GM18511 (cell line): ENCODE measurements around the gene CCR3.

ENCODE experiments used
- ATAC-seq: cut with Tn5 transposase; IDR thresholded peaks from one replicate; pipeline ENCODE4 v1.9.1; 2021; ENCODE audit warnings: mild to moderate bottlenecking, moderate library complexity; ENCODE audit not compliant: unreplicated experiment

Gene CCR3

DNA sequence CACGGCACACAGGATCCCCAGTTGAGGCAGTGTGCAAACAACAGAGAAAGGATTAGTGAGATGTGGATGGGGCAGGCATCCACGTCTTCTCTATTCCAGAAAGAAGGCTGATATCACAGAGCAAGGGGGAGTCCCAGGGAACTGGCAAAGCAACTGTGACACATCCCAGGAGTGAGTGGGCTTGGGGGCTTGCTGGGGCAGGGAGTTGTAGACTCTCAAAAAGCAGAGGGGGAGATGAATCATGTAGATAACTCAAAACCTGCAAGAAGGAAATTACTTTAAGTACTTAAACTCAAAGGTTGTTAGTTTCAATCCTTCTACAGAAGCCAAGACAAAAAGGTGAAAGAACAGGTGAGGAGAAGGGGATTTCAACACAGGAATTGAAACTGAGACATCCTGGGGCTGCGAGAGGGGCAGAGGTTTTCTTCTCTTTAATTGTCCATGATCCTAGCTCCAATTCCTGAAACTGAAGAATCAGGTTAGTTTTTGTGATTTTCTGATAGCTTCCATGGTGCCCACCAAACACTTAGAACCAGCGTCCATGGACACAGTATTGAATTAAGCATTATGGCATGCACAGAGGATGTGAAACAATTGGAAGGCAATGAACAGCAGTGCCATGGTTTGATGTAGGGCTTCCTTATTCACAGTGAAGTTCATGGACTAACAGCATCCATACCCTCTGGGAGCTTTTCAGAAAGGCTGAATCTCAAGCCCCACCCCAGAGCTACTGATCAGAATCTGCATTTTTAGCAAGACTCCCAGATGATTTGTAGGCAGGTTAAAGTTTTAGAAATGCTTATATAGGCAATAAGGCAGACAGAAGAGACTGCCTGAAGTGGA is 52.0 kb downstream of the CCR3 start:
- peak; percentile 41 for ATAC-seq

- no peak for ATAC-seq
These were observed 54.6 kb downstream of the CCR3 start for GRCh38 chr3:46296826-46297225.

DNA sequence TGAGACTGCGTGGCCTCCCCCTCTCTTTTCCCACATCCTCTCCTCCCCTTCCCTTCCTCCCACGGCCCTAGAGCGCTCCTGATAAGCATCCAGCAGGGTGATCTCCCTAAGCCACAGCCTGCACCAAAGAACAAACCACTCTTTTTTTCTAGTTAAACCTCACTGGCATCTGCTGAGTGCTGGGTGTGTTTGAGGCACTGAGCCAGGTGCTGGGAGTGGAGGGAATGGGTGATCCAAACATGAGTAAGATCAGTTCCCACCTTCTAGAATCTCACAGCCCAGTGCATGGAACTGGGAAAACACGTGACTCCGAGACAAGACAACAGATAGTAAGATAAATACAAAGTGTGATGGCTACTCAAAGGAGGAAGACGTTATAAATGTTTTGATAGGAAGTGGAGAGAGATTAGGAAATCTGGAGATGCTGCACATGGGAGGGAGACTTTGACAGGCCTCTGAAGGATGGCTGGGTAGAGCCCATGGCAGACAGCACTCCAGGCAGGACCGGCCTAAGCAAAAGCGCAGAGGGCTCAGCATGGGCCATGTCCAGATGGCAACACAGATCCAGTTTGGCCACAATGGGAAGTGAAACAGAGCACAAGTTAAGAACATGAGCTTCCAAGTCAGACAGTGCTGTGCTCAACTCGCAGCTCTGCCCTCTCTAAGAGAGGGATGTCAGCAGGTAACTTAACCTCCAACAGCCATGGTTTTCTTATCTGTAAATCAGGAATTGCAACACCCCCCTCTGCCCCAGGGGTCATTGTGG is 55.6 kb downstream of the CCR3 start:
- no peak for ATAC-seq

- peak; percentile 65 for ATAC-seq
These were observed 56.8 kb downstream of the CCR3 start for GRCh38 chr3:46298871-46299607.

GRCh38 chr3:46299608-46300460 is 57.6 kb downstream of the CCR3 start:
- ATAC-seq = peak; percentile 25

DNA sequence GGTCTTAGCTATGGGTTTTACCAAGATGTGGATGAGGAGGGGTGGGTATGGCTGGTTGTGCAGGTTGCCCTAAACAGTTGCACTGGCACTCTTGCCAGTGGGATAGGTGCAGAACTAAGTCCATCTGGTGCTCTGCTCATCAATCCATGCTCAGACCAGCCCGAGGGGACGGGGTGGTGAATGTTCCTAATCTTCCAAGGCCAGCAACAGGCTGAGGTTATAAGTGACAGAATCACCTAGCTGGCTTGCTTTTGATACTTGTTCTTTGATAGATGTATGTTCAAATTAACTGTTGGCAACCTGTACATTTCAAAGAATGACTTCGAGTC is 58.2 kb downstream of the CCR3 start:
- ATAC-seq = no peak

DNA sequence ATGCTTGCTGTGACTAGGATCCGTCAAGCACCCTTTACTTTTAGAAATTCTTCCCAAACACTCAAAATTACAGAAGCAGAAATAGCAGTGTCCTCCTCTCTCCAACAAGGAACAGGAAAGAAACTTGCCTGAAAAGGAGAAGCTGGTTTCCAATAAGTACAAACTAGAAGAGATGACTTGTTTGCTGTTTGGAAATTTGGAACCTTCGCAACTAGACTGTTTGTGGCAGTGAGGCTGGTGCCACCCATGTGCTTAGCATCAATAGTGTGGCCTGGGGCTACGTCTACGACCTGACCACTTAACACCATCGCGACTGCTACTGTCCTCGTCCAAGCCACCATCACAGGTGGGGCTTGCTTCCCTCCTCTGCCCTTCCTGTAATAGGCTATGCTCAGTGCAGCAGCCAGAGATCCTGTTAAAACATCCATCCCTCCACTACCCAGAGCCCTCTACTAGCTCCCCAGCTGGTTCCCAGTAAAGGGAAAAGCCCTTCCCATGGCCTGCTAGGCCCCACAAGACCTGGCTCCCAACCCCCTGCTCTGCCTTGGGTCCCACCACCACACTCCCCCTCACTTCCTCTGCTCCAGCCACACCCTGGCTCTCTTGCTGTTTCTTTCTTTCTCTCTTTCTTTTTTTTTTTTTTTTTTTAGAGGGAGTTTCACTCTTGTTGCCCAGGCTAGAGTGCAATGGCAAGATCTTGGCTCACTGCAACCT is 59.0 kb downstream of the CCR3 start:
- ATAC-seq = no peak

GRCh38 chr3:46303240-46303639 is 61.0 kb downstream of the CCR3 start:
- ATAC-seq = no peak

GRCh38 chr3:46304739-46305138 is 62.5 kb downstream of the CCR3 start:
- ATAC-seq = no peak

DNA sequence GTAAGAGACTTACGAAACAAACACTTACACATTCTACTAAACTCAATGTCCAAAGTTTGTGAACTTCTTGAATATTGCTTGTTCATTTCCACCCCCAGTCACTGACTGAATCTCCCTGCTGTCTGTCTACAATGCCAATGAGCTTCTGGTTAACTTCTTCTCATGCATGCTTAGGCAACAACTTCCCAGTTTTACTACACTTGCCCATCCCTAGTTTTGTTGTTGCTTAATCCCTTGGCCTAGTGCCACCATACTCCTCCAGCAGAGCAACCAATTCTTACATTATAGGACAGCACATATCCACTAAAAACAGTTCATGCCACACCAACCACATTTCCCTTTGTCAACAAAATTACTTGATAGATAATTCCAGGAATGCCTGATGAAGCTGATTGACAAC is 70.7 kb downstream of the CCR3 start:
- ATAC-seq = no peak

DNA sequence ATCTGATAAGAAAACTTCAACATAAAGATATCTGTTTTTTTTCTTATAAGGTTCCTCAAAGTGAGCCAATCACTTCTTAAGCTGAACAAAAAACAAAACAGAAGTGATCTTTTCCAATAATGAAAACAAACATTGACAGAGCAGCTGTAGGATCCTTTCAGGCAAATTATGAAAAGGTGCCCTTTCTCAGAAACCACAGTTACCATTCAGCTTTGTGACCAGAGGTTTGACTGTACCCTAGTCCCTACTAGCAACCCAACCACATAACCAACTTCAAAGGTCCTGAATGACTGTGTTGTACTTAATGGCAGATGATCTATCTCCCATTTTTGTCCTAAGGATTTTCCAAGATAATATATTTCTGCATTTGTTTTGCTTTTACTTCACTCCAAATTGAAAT is 72.3 kb downstream of the CCR3 start:
- ATAC-seq = no peak

- ATAC-seq = no peak
These were observed 73.9 kb downstream of the CCR3 start for GRCh38 chr3:46316206-46316605.
